GM12864 (cell line): ENCODE results near the gene PRCD.
"Not testable (repeated sequence)": the region's sequence is repeated elsewhere in the genome, so short reads cannot be mapped to it uniquely, and the experiment has no call there.

ENCODE experiments used
- DNase-seq: peaks from one replicate; pipeline ENCODE4 v3.0.0-alpha.2; 2011; ENCODE audit warnings: low read depth
- H3K4me3 ChIP-seq: 2 replicates; pipeline ENCODE4 v1.5.1; 2011; ENCODE audit warnings: mild to moderate bottlenecking, low read depth, low read length, control low read depth
- TF ChIP-seq, protein P1 (sequence below): IDR thresholded peaks from 2 replicates; pipeline ENCODE4 v1.5.1; 2011; ENCODE audit warnings: low read depth, mild to moderate bottlenecking, moderate library complexity, low read length, control low read depth, inconsistent platforms; ENCODE audit errors: missing control alignments

The PRCD gene

DNA sequence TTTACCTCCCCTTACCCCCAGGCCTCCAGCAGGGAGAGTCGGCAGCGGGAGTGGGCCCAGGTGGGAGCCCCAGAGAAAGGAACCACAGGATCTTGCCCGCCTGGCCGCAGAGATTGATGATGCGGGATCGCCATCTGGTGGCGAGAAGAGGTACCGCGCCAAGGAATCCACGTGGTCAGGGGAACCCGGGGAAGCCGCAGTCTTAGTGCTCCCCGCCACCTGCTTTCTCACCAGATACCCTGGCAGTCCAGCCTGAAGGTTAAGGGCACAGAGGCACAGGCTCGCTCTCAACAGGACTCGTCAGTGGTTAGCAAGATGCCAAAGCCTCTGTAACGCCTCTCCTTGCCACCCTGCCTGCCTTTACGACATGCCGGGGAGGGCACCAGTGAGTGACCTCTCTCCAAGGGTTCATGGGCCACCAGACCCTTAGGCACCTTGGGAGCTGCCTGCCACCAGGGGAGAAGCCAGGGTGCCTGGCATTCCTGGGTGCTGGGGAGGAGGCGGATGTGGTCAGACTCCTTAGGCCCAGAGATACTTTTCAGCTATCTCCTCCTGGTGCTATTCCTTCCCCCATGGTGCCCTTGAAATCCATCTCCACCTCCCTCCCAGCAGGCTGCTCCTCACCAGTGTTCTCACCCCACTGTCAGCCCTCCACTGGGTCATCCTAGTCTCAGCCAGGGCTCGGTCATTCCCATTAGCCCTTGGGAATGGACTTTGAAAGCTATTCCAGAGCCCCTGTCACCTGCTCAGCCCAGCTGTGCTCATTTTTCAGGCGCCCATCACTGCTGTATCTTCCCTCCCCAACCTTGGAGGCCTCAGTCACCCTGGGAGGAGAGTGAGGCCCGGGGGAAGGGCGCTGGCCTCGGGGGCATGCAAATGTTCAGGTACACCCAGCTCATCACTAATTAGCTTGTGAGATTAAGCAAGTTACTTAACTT lies 33.2 kb upstream of the PRCD start:
- TF ChIP-seq, protein P1, sequence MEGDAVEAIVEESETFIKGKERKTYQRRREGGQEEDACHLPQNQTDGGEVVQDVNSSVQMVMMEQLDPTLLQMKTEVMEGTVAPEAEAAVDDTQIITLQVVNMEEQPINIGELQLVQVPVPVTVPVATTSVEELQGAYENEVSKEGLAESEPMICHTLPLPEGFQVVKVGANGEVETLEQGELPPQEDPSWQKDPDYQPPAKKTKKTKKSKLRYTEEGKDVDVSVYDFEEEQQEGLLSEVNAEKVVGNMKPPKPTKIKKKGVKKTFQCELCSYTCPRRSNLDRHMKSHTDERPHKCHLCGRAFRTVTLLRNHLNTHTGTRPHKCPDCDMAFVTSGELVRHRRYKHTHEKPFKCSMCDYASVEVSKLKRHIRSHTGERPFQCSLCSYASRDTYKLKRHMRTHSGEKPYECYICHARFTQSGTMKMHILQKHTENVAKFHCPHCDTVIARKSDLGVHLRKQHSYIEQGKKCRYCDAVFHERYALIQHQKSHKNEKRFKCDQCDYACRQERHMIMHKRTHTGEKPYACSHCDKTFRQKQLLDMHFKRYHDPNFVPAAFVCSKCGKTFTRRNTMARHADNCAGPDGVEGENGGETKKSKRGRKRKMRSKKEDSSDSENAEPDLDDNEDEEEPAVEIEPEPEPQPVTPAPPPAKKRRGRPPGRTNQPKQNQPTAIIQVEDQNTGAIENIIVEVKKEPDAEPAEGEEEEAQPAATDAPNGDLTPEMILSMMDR, result peak; percentile 91
- no peak for DNase-seq
- no peak overlapping the region for H3K4me3 ChIP-seq

DNA sequence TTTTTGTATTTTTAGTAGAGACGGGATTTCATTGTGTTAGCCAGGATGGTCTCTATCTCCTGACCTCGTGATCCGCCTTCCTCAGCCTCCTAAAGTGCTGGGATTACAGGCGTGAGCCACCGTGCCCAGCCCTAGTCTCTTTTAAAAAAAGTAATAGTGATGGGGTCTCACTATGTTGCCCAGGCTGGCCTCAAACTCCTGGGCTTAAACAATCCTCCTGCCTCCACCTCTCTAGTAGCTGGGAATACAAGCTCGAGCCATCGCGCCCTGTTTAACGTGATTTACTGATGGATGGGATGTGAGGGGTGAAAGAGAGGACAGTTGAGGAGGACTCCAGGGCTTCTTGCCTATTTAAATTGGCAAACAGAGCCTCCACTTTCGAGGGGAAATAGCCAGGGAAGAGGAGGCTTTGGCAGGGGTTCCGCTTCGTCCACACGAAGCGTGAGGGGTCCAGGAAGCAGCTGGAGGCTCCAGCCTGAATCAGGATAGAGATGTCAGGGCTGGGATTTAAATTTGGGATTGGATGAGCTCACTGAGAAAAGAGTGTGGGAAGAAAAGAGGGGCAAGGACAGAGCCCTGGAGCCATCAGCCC lies 31.3 kb upstream of the PRCD start:
- DNase-seq, H3K4me3 ChIP-seq: not testable (repeated sequence)

DNA sequence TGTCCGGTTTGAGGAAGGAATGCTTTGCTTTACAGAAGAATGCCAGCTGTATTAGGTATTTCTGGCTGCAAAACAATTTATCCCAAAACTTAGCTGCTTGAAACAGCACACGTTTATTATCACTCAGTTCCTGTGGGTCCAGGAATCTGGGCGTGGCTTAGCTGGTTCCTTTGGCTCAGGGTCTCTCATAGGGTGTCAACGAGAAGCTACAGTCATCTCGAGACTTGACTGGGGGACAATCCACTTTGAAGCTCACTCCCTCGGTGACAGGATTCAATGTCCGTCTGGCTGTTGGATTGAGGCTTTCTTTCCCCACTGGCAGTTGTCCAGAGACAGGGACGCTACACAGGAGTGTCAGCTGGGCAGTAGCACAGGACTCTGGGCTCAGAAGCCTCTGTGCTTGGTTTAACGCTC lies 29.0 kb upstream of the PRCD start:
- TF ChIP-seq, protein P1, result no peak
- DNase-seq, result no peak
- H3K4me3 ChIP-seq, result no peak overlapping the region

DNA sequence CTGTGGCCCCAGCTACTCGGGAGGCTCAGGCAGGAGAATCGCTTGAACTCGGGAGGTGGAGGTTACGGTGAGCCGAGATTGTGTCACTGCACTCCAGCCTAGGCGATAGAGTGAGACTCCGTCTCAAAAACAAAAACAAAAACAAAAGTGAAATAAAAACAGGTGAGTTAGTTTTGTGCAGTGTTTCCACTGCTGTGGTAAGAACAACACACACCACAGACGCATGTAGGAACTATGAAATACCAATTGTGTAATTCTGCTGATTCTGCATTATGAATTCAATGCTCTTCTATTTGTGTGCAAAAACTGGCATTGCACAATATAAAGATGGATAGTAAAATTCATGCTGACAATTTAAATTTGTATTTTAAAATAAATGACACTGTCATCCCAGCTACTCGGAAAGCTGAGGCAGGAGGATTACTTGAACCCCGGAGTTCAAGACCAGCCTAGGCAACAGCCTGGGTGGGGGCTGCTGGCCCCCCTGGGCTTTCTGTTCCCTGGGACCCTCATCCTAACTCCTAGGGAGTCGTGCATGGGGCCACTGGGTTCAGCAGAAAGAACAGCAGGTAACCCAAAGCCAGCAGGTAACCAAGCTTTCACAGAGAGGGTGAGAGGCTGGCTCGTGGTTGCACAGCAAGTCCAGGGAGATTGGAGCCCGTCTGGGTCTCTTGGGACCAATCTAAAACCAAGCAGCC lies 28.0 kb upstream of the PRCD start:
- no peak overlapping the region for H3K4me3 ChIP-seq
- TF ChIP-seq, protein P1, result no peak
- no peak for DNase-seq

DNA sequence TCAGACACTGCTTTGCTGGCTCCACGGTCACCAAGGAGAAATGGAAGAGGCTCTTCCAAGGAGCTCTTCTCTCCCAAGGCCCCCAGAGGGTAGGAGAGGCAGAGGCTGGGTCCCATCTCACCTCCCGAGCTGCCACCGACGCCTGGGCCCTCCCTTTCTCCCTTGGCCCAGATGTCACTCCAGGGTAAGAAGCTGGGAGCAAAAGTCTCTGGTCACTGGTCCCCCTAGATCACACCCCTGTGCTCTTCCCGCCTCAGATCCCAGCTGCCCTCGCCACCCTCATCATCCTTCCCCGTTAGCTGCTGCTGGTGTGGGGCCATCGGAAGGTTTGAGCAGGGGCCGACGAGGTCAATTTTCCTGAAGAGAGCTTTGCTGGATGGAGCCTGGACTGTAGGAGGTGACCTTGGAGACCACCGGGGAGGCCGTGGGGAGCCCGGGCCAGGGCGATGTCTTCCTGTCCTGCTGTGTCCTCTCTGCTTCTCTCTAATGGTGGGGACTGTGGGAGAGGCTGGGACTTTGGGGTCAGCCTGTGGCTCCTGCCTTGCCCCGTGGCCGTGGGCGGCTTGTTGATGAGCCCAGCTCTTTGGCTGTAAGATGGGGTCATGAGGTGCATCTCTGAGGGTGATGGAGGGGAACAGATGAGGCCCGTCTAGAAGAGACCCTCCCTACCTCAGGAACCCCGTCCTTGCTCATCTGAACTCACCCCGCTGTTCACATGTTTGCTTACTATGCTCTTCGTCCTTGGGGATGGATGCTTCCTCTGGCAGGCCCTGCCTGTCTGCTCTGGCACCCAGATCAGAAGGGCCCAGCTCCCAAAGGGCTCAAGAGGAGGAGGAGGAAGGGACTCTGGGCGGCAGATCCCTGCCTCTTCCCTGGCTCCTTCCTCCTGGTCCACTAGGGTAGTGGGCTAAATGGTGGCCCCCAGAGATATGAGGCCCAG lies 27.2 kb upstream of the PRCD start:
- TF ChIP-seq, protein P1, result no peak
- H3K4me3 ChIP-seq, result no peak overlapping the region
- no peak for DNase-seq

DNA sequence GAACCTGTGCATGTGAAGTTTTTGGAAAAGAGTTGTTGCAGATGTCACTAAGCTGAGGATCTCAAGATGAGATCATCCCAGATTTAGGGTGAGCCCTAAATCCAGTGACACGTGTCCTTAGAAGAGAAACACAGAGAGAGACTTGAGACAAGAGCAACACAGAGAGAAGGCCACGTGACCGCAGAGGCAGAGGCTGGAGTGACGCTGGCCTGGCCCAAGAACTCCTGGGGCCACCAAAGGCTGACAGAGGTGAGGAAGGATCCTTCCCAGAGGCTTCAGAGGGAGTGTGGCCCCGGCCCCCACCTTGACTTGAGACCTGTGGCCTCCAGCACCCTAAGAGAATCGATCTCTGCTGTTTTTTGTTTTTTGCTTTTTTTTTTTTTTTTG lies 26.5 kb upstream of the PRCD start:
- no peak for DNase-seq
- H3K4me3 ChIP-seq, result no peak overlapping the region

DNA sequence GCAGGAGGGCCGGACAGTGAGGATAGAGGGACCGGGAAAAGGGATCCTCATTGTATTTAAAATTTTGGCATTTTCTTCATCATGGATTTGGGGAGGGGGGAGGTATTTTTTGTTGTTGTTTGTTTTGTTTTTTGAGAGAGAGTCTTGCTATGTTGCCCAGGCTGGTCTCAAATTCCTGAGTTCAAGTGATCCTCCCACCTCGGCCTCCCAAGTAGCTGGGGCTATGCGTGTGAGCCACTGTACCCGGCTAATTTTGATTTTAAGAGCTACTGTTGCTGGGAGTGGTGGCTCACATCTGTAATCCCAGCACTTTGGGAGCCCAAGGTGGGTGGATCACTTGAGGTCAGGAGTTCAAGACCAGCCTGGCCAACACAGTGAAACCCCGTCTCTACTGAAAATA lies 25.5 kb upstream of the PRCD start:
- not testable (repeated sequence) for DNase-seq, H3K4me3 ChIP-seq

More for the DNA sequence above, 26.5 kb upstream of the PRCD start:
- TF ChIP-seq, protein P1, result no peak
